Caco-2 (cell line): Measurements from ENCODE around the gene PPP1R10. TPM values are rescaled to one million over a fixed set of nuclear protein-coding genes. Genes with fewer than 3 reads are reported as not detected.
A peak's percentile ranks its signal among the peaks of the same experiment; 100 is the strongest.

ENCODE experiments used
- BruUV-seq: library from RNA; stranded (reverse); fragments of 400-500 nt; replicated peaks from 2 replicates; lab custom pipeline; 2021; lab: Mats Ljungman, UMichigan
- CTCF ChIA-PET: fragments of 300-600 bp; sonication (Branson Sonifier 250); formaldehyde crosslinking; loops from one replicate; lab custom pipeline; 2022; ENCODE audit warnings: antibody characterized with exemption; lab: Charles Lee
- POLR2A ChIA-PET: fragments of 300-600 bp; sonication (Branson Sonifier 250); formaldehyde crosslinking; loops from one replicate; lab custom pipeline; 2022; ENCODE audit warnings: antibody characterized with exemption; lab: Charles Lee
- DNase-seq, 2 experiments: peaks; one replicate each; pipeline versions ENCODE4 v3.0.0 to v3.0.0-alpha.2; 2020 to 2022
- H3K27me3 ChIP-seq: replicated peaks from 2 replicates; pipeline ENCODE4 v1.6.0; 2011; ENCODE audit warnings: low read length; ENCODE audit not compliant: control insufficient read depth, insufficient read depth
- H3K36me3 ChIP-seq: 2 replicates; pipeline ENCODE4 v1.5.1; 2011; ENCODE audit warnings: low read length; ENCODE audit not compliant: control insufficient read depth, insufficient read depth
- H3K4me1 ChIP-seq: fragments of 250-450 bp; sonication (Bioruptor Pico); 2 replicates; pipeline ENCODE4 v1.5.1; 2020; ENCODE audit warnings: mild to moderate bottlenecking
- H3K4me3 ChIP-seq: 2 replicates; pipeline ENCODE4 v1.5.1; 2011; ENCODE audit warnings: low read depth, mild to moderate bottlenecking, control low read depth, low read length
- H3K9me3 ChIP-seq: fragments of 250-450 bp; sonication (Bioruptor Pico); 2 replicates; pipeline ENCODE4 v1.5.1; 2020; ENCODE audit warnings: mild to moderate bottlenecking, moderate library complexity
- H3K27ac Mint-ChIP-seq: one replicate; pipeline ENCODE4 v1.8.0; 2022; ENCODE audit warnings: mixed read lengths; ENCODE audit not compliant: unreplicated experiment
- H3K27me3 Mint-ChIP-seq: one replicate; pipeline ENCODE4 v1.8.0; 2022; ENCODE audit warnings: mixed read lengths; ENCODE audit not compliant: insufficient read depth, unreplicated experiment
- H3K36me3 Mint-ChIP-seq: one replicate; pipeline ENCODE4 v1.8.0; 2022; ENCODE audit warnings: mild to moderate bottlenecking, mixed read lengths; ENCODE audit not compliant: insufficient read depth, unreplicated experiment
- H3K4me1 Mint-ChIP-seq: one replicate; pipeline ENCODE4 v1.8.0; 2022; ENCODE audit warnings: low read depth, mixed read lengths; ENCODE audit not compliant: unreplicated experiment
- H3K4me3 Mint-ChIP-seq: one replicate; pipeline ENCODE4 v1.8.0; 2022; ENCODE audit warnings: mild to moderate bottlenecking, moderate library complexity, mixed read lengths; ENCODE audit not compliant: unreplicated experiment
- H3K9me3 Mint-ChIP-seq: one replicate; pipeline ENCODE4 v1.8.0; 2022; ENCODE audit warnings: mixed read lengths; ENCODE audit not compliant: unreplicated experiment
- intact Hi-C: fragments of 100-400 bp; cut with micrococcal nuclease; formaldehyde crosslinking; loops from one replicate; pipeline ENCODE4 v1.10.0; 2022; ENCODE audit not compliant: unreplicated experiment
- total RNA-seq: library from RNA; stranded (reverse); gene quantifications from 2 replicates; pipeline ENCODE4 v1.2.3, GENCODE V29; 2022
- TF ChIP-seq, protein P1 (sequence below), 2 experiments: fragments of 200-600 bp in 1 of 2; IDR thresholded peaks; 1 replicate in 1 of 2; 2 replicates in 1 of 2; pipeline versions ENCODE4 v1.5.1 to v1.8.0; 2011 to 2022; ENCODE audit warnings: antibody characterized with exemption in 1 of 2, control low read depth in 1 of 2, inconsistent platforms in 1 of 2, low read depth in 1 of 2, low read length in 1 of 2, mild to moderate bottlenecking in 1 of 2, moderate library complexity in 1 of 2; ENCODE audit not compliant: insufficient read depth in 1 of 2, severe bottlenecking in 1 of 2, unreplicated experiment in 1 of 2

PPP1R10 gene
- total RNA-seq, 1 experiment from 2014 or later: 91.3 TPM

DNA sequence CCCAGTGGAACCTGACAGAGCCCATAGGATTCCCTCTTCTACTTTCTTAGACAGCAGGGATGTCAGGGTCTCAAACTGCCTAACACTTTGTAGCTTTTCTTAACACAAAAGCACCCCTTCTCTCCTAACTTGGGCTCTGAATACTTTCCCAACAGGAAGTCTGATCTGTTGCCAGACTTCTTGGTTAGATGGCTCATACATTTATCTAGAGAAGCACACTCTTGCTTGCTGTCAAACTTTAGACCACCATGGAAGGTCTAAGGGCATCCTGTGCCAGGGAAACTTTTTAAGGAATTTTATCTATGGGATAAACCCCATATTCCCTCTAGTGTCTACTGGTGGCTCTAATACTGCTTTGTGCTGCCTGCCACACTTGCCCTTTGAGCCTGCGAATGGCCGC is 26.6 kb upstream of the PPP1R10 start:
- POLR2A ChIA-PET: interaction anchor here (0.6 kb wide), 1 partner anchor 29 kb away, joined by 3 read pairs; no protein-coding TSS in a partner anchor

GRCh38 chr6:30641048-30641447 is 24.0 kb upstream of the PPP1R10 start:
- Mint-ChIP-seq H3K4me3 (no peak overlapping the region), H3K4me1 (peaks cover 19% of the 10 kb centered on the region), H3K27me3 (no peaks in the 10 kb centered on the region), H3K36me3 (peaks cover 40% of the 10 kb centered on the region), H3K9me3 (no peaks in the 10 kb centered on the region), H3K27ac (peak overlapping the region; percentile 84)
- H3K4me1 ChIP-seq: peaks cover 4% of the 10 kb centered on the region; the same call in 1 of the 2 replicates
- TF ChIP-seq, protein P1, sequence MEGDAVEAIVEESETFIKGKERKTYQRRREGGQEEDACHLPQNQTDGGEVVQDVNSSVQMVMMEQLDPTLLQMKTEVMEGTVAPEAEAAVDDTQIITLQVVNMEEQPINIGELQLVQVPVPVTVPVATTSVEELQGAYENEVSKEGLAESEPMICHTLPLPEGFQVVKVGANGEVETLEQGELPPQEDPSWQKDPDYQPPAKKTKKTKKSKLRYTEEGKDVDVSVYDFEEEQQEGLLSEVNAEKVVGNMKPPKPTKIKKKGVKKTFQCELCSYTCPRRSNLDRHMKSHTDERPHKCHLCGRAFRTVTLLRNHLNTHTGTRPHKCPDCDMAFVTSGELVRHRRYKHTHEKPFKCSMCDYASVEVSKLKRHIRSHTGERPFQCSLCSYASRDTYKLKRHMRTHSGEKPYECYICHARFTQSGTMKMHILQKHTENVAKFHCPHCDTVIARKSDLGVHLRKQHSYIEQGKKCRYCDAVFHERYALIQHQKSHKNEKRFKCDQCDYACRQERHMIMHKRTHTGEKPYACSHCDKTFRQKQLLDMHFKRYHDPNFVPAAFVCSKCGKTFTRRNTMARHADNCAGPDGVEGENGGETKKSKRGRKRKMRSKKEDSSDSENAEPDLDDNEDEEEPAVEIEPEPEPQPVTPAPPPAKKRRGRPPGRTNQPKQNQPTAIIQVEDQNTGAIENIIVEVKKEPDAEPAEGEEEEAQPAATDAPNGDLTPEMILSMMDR (IDR thresholded peaks at IDR 0.05; ENCODE audit: insufficient read depth in 1 of 2, low read depth in 1 of 2, low read length in 1 of 2, severe bottlenecking in 1 of 2, unreplicated experiment in 1 of 2): no peak
- ChIA-PET POLR2A (interaction anchor here (0.6 to 1.3 kb wide), 3 partner anchors 26 to 1305 kb away, joined by 3 to 6 read pairs (median 4); partner anchors contain the start of gene CFB), CTCF (interaction anchor here (0.6 kb wide), 1 partner anchor 15 kb away, joined by 9 read pairs; no protein-coding TSS in a partner anchor)
- TSS peak; percentile 16 for BruUV-seq
- no peaks in the 10 kb centered on the region for H3K9me3 ChIP-seq
- peaks cover 3% of the 10 kb centered on the region for H3K36me3 ChIP-seq
- no peaks in the 10 kb centered on the region for H3K27me3 ChIP-seq
- no peak overlapping the region for H3K4me3 ChIP-seq
- intact Hi-C loops: no loop called here
- no peak for DNase-seq

More for the DNA sequence above, 26.6 kb upstream of the PPP1R10 start:
- H3K9me3 Mint-ChIP-seq: no peaks in the 10 kb centered on the region
- Histone ChIP-seq H3K36me3 (peaks cover 3% of the 10 kb centered on the region), H3K27me3 (no peaks in the 10 kb centered on the region), H3K4me3 (no peak overlapping the region), H3K4me1 (peaks cover 4% of the 10 kb centered on the region; the same call in 1 of the 2 replicates), H3K9me3 (no peaks in the 10 kb centered on the region)
- no TSS peak for BruUV-seq
- H3K27me3 Mint-ChIP-seq: no peaks in the 10 kb centered on the region
- no peak overlapping the region for H3K4me3 Mint-ChIP-seq
- CTCF ChIA-PET: no interaction called here
- peaks cover 53% of the 10 kb centered on the region for H3K36me3 Mint-ChIP-seq
- TF ChIP-seq, protein P1 (IDR thresholded peaks at IDR 0.05; ENCODE audit: insufficient read depth in 1 of 2, low read depth in 1 of 2, low read length in 1 of 2, severe bottlenecking in 1 of 2, unreplicated experiment in 1 of 2): no peak
- H3K4me1 Mint-ChIP-seq: peaks cover 25% of the 10 kb centered on the region
- DNase-seq: no peak
- intact Hi-C loops: no loop called here
- H3K27ac Mint-ChIP-seq: peak overlapping the region; percentile 21

DNA sequence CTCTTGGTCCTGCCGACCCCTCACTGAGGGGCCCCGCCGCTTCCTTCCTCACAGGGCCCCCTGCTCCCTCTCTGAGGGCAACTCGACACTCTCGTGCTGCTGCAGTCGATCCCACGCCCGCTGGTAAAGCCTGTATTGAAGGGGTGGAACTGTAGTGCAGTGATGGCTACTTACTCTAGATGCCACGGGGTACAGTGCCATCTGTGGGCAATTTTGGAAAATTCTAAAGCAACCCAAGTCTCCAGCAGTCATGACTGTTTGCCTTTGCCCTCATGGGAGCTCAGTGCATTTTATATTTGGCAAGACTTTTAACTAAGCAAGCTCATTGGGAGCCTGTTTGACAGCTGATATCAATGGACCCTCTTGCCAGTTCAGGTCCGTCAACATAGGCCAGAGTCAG is 23.4 kb upstream of the PPP1R10 start:
- peaks cover 4% of the 10 kb centered on the region; the same call in 1 of the 2 replicates for H3K4me1 ChIP-seq
- no peaks in the 10 kb centered on the region for H3K27me3 Mint-ChIP-seq
- TF ChIP-seq, protein P1 (IDR thresholded peaks at IDR 0.05; ENCODE audit: insufficient read depth in 1 of 2, low read depth in 1 of 2, low read length in 1 of 2, severe bottlenecking in 1 of 2, unreplicated experiment in 1 of 2): no peak
- H3K4me3 ChIP-seq: no peak overlapping the region
- peaks cover 14% of the 10 kb centered on the region for H3K4me1 Mint-ChIP-seq
- DNase-seq: no peak
- H3K9me3 ChIP-seq: no peaks in the 10 kb centered on the region
- H3K9me3 Mint-ChIP-seq: no peaks in the 10 kb centered on the region
- intact Hi-C loops: no loop called here
- H3K36me3 ChIP-seq: peaks cover 3% of the 10 kb centered on the region; the same call in 1 of the 2 replicates
- peak overlapping the region; percentile 84 for H3K27ac Mint-ChIP-seq
- no TSS peak for BruUV-seq
- no peaks in the 10 kb centered on the region for H3K27me3 ChIP-seq
- CTCF ChIA-PET: interaction anchor here (0.6 kb wide), 1 partner anchor 15 kb away, joined by 9 read pairs; no protein-coding TSS in a partner anchor
- peaks cover 40% of the 10 kb centered on the region for H3K36me3 Mint-ChIP-seq
- H3K4me3 Mint-ChIP-seq: no peak overlapping the region
- POLR2A ChIA-PET: interaction anchor here (1.3 kb wide), 1 partner anchor 25 kb away, joined by 6 read pairs; no protein-coding TSS in a partner anchor
